ENCODE measurements around the gene SNCAIP.
"Not testable (repeated sequence)": the region's sequence is repeated elsewhere in the genome, so short reads cannot be mapped to it uniquely, and the experiment has no call there.

The SNCAIP gene

GRCh38 chr5:122314036-122314435, 2.0 kb downstream of the SNCAIP start:
- DNase-seq (ENCODE audit: low read depth, low spot score), result no peak

GRCh38 chr5:122315521-122315920, 3.5 kb downstream of the SNCAIP start:
- DNase-seq (ENCODE audit: low read depth, low spot score), result no peak

- no peak for DNase-seq (ENCODE audit: low read depth, low spot score)
Measured at GRCh38 chr5:122316656-122317055, 4.6 kb downstream of the SNCAIP start.

GRCh38 chr5:122319897-122320296, 7.9 kb downstream of the SNCAIP start:
- DNase-seq (ENCODE audit: low read depth, low spot score), result no peak

- DNase-seq (ENCODE audit: low read depth, low spot score), result no peak
Measured at GRCh38 chr5:122321921-122322320, 9.9 kb downstream of the SNCAIP start.

GRCh38 chr5:122322801-122323548, 10.9 kb downstream of the SNCAIP start:
- DNase-seq (ENCODE audit: low read depth, low spot score), result no peak

GRCh38 chr5:122323738-122324137, 11.7 kb downstream of the SNCAIP start:
- no peak for DNase-seq (ENCODE audit: low read depth, low spot score)

GRCh38 chr5:122327110-122327509, 15.1 kb downstream of the SNCAIP start:
- DNase-seq (ENCODE audit: low read depth, low spot score), result no peak

- no peak for DNase-seq (ENCODE audit: low read depth, low spot score)
Measured at GRCh38 chr5:122330881-122331280, 18.8 kb downstream of the SNCAIP start.

- DNase-seq (ENCODE audit: low read depth, low spot score), result no peak
Measured at GRCh38 chr5:122332599-122333555, 20.8 kb downstream of the SNCAIP start.

- DNase-seq (ENCODE audit: low read depth, low spot score), result no peak
Measured at GRCh38 chr5:122333564-122333963, 21.5 kb downstream of the SNCAIP start.

GRCh38 chr5:122339591-122339990, 27.6 kb downstream of the SNCAIP start:
- DNase-seq (ENCODE audit: low read depth, low spot score), result no peak

- no peak for DNase-seq (ENCODE audit: low read depth, low spot score)
Measured at GRCh38 chr5:122341087-122341486, 29.1 kb downstream of the SNCAIP start.

- DNase-seq (ENCODE audit: low read depth, low spot score), result no peak
Measured at GRCh38 chr5:122342256-122342655, 30.2 kb downstream of the SNCAIP start.

- DNase-seq (ENCODE audit: low read depth, low spot score), result no peak
Measured at GRCh38 chr5:122346897-122347581, 35.0 kb downstream of the SNCAIP start.

- no peak for DNase-seq (ENCODE audit: low read depth, low spot score)
Measured at GRCh38 chr5:122350496-122350895, 38.5 kb downstream of the SNCAIP start.

- no peak for DNase-seq (ENCODE audit: low read depth, low spot score)
Measured at GRCh38 chr5:122351416-122352157, 39.5 kb downstream of the SNCAIP start.

- DNase-seq (ENCODE audit: low read depth, low spot score), result no peak
Measured at GRCh38 chr5:122352331-122352730, 40.3 kb downstream of the SNCAIP start.

GRCh38 chr5:122353361-122353760, 41.3 kb downstream of the SNCAIP start:
- DNase-seq (ENCODE audit: low read depth, low spot score), result not testable (repeated sequence)

GRCh38 chr5:122354293-122354692, 42.3 kb downstream of the SNCAIP start:
- no peak for DNase-seq (ENCODE audit: low read depth, low spot score)

GRCh38 chr5:122355324-122355723, 43.3 kb downstream of the SNCAIP start:
- DNase-seq (ENCODE audit: low read depth, low spot score), result no peak
